ENCODE measurements around the gene OLFML3. TPM values are rescaled to one million over a fixed set of nuclear protein-coding genes. Genes with fewer than 3 reads are reported as not detected.

OLFML3 gene
- total RNA-seq, 4 donors from 2014 or later = 20.2 to 28.3 (median 24.8) TPM

DNA sequence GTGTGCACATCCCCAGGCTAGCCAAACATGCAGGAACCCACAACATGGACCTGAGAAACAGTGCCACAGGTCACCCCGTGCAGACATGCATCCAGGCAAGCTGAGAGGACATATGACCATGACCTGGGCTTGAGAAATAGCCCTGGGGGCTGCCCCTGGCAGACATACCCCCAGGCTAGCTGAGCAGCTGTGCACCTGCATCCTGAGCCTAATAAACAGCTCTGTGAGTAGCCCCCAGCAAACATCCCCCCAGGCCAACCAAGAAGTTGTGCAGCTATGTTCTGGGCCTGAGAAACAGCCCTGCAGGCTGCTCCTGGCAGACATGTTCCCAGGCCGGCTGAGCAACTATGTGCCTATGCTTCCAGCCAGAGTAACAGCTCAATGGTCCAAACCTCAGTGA is 14.5 kb downstream of the OLFML3 start:
- Histone ChIP-seq H3K4me3 (replicated peaks in 1 of 3) (no peak overlapping the region), H3K4me1 (no peaks in the 10 kb centered on the region), H3K27me3 (no peaks in the 10 kb centered on the region), H3K36me3 (no peaks in the 10 kb centered on the region), H3K27ac (no peak overlapping the region), H3K9me3 (no peaks in the 10 kb centered on the region)
- TF ChIP-seq POLR2A (IDR thresholded peaks at IDR 0.05) = no peak
- TF ChIP-seq, protein P1, sequence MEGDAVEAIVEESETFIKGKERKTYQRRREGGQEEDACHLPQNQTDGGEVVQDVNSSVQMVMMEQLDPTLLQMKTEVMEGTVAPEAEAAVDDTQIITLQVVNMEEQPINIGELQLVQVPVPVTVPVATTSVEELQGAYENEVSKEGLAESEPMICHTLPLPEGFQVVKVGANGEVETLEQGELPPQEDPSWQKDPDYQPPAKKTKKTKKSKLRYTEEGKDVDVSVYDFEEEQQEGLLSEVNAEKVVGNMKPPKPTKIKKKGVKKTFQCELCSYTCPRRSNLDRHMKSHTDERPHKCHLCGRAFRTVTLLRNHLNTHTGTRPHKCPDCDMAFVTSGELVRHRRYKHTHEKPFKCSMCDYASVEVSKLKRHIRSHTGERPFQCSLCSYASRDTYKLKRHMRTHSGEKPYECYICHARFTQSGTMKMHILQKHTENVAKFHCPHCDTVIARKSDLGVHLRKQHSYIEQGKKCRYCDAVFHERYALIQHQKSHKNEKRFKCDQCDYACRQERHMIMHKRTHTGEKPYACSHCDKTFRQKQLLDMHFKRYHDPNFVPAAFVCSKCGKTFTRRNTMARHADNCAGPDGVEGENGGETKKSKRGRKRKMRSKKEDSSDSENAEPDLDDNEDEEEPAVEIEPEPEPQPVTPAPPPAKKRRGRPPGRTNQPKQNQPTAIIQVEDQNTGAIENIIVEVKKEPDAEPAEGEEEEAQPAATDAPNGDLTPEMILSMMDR (IDR thresholded peaks at IDR 0.05) = no peak
- intact Hi-C loops (cut with DNase I) = no loop called here
- WGBS, 2 donors = 82 to 85% methylated on average over 2 of the region's 2 CpGs
- DNase-seq = no peak

GRCh38 chr1:113995382-113995781 is 16.1 kb downstream of the OLFML3 start:
- H3K27me3 ChIP-seq = no peaks in the 10 kb centered on the region
- no peaks in the 10 kb centered on the region for H3K9me3 ChIP-seq
- no peaks in the 10 kb centered on the region for H3K36me3 ChIP-seq
- H3K4me1 ChIP-seq = no peaks in the 10 kb centered on the region
- H3K27ac ChIP-seq = no peak overlapping the region
- 94 to 97% methylated on average over 2 of the region's 2 CpGs for WGBS, 2 donors
- TF ChIP-seq, protein P1 (IDR thresholded peaks at IDR 0.05) = no peak
- no peak for TF ChIP-seq POLR2A (IDR thresholded peaks at IDR 0.05)
- no peak overlapping the region for H3K4me3 ChIP-seq (replicated peaks in 1 of 3)
- no peak for DNase-seq
- intact Hi-C loops (cut with DNase I) = no loop called here

DNA sequence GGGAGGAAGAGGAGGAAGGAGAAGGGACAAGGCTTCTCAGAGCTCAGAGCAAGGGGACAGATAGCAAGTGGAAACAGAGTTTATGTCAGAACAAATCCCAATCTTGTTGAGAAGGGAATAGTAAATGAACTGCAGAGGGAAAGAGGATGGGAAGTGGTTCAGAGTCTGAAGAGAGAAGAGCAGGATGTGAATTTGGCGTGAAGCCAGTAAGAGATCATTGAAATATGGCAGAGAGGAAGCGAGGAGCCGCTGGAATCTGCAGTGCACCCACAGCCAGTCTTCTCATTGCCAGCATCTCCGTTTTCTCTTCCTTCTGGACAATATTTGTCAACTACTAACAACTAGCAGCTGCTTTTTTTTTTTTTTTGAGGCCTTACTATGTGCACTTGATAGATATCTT is 19.1 kb downstream of the OLFML3 start:
- intact Hi-C loops (cut with DNase I) = no loop called here
- H3K36me3 ChIP-seq = no peaks in the 10 kb centered on the region
- no peak for DNase-seq

GRCh38 chr1:113999233-113999632 is 20.0 kb downstream of the OLFML3 start:
- H3K27me3 ChIP-seq = no peaks in the 10 kb centered on the region
- TF ChIP-seq POLR2A (IDR thresholded peaks at IDR 0.05) = no peak
- TF ChIP-seq, protein P1 (IDR thresholded peaks at IDR 0.05) = no peak
- H3K4me3 ChIP-seq (replicated peaks in 1 of 3) = no peak overlapping the region
- no peak overlapping the region for H3K27ac ChIP-seq
- H3K36me3 ChIP-seq = no peaks in the 10 kb centered on the region
- intact Hi-C loops (cut with DNase I) = no loop called here
- no peak for DNase-seq
- no peaks in the 10 kb centered on the region for H3K9me3 ChIP-seq
- 78 to 83% methylated on average over 2 of the region's 2 CpGs for WGBS, 2 donors
- no peaks in the 10 kb centered on the region for H3K4me1 ChIP-seq

More for the DNA sequence above, 19.1 kb downstream of the OLFML3 start:
- no peaks in the 10 kb centered on the region for H3K9me3 ChIP-seq
- no peak overlapping the region for H3K27ac ChIP-seq
- TF ChIP-seq, protein P1 (IDR thresholded peaks at IDR 0.05) = no peak
- TF ChIP-seq POLR2A (IDR thresholded peaks at IDR 0.05) = no peak
- 40 to 48% methylated on average over 4 of the region's 4 CpGs for WGBS, 2 donors
- H3K27me3 ChIP-seq = no peaks in the 10 kb centered on the region
- H3K4me1 ChIP-seq = no peaks in the 10 kb centered on the region
- no peak overlapping the region for H3K4me3 ChIP-seq (replicated peaks in 1 of 3)

- Histone ChIP-seq H3K4me1 (no peaks in the 10 kb centered on the region), H3K27ac (no peak overlapping the region), H3K9me3 (no peaks in the 10 kb centered on the region), H3K36me3 (no peaks in the 10 kb centered on the region), H3K27me3 (no peaks in the 10 kb centered on the region), H3K4me3 (replicated peaks in 1 of 3) (no peak overlapping the region)
- WGBS, 2 donors = 75 to 80% methylated on average over 2 of the region's 2 CpGs
- intact Hi-C loops (cut with DNase I) = no loop called here
- no peak for DNase-seq
- no peak for TF ChIP-seq POLR2A (IDR thresholded peaks at IDR 0.05)
- TF ChIP-seq, protein P1 (IDR thresholded peaks at IDR 0.05) = no peak
Measured at GRCh38 chr1:113999799-114000198, 20.5 kb downstream of the OLFML3 start.
